Dendritic cell treated with granulocyte-macrophage colony-stimulating factor and Interleukin-4, amounts not matched to agents 40 ng/mL and 50 ng/mL, for 4 days (primary cell): ENCODE data around the gene BLVRA.
A peak's percentile ranks its signal among the peaks of the same experiment; 100 is the strongest.
"Not testable (repeated sequence)": the region's sequence is repeated elsewhere in the genome, so short reads cannot be mapped to it uniquely, and the experiment has no call there.

ENCODE experiments used
- H3K27ac Mint-ChIP-seq: one replicate; pipeline ENCODE4 v1.8.0; 2022; ENCODE audit warnings: mild to moderate bottlenecking, mixed read lengths
- H3K27me3 Mint-ChIP-seq: one replicate; pipeline ENCODE4 v1.8.0; 2022; ENCODE audit warnings: mild to moderate bottlenecking, mixed read lengths
- H3K36me3 Mint-ChIP-seq: one replicate; pipeline ENCODE4 v1.8.0; 2022; ENCODE audit warnings: low read depth, mixed read lengths
- H3K4me1 Mint-ChIP-seq: one replicate; pipeline ENCODE4 v1.8.0; 2022; ENCODE audit warnings: low read depth, mixed read lengths
- H3K4me3 Mint-ChIP-seq: one replicate; pipeline ENCODE4 v1.8.0; 2022; ENCODE audit warnings: mild to moderate bottlenecking, moderate library complexity, mixed read lengths
- H3K9me3 Mint-ChIP-seq: one replicate; pipeline ENCODE4 v1.8.0; 2022; ENCODE audit warnings: mixed read lengths
- intact Hi-C: fragments of 100-400 bp; cut with micrococcal nuclease; formaldehyde crosslinking; loops from one replicate; pipeline ENCODE4 v1.15.0; 2022

BLVRA gene

GRCh38 chr7:43734575-43735332 lies 23.7 kb upstream of the BLVRA start:
- Mint-ChIP-seq H3K27ac (peak overlapping the region; percentile 75), H3K4me1 (peaks cover 34% of the 10 kb centered on the region), H3K4me3 (peak overlapping the region; percentile 17)
- H3K36me3 Mint-ChIP-seq, H3K9me3 Mint-ChIP-seq, H3K27me3 Mint-ChIP-seq, intact Hi-C loops: not testable (repeated sequence)

GRCh38 chr7:43735403-43735801 lies 23.1 kb upstream of the BLVRA start:
- H3K9me3 Mint-ChIP-seq = no peaks in the 10 kb centered on the region
- H3K27me3 Mint-ChIP-seq = peaks cover 2% of the 10 kb centered on the region
- intact Hi-C loops = no loop called here
- no peaks in the 10 kb centered on the region for H3K36me3 Mint-ChIP-seq
- H3K4me3 Mint-ChIP-seq = no peak overlapping the region
- peaks cover 34% of the 10 kb centered on the region for H3K4me1 Mint-ChIP-seq
- no peak overlapping the region for H3K27ac Mint-ChIP-seq

GRCh38 chr7:43735802-43736603 lies 22.5 kb upstream of the BLVRA start:
- Mint-ChIP-seq H3K36me3 (no peaks in the 10 kb centered on the region), H3K27ac (peak overlapping the region; percentile 49), H3K27me3 (peaks cover 2% of the 10 kb centered on the region), H3K4me3 (no peak overlapping the region), H3K4me1 (peaks cover 34% of the 10 kb centered on the region), H3K9me3 (no peaks in the 10 kb centered on the region)
- intact Hi-C loops = no loop called here

GRCh38 chr7:43737467-43738127 lies 20.9 kb upstream of the BLVRA start:
- no peaks in the 10 kb centered on the region for H3K36me3 Mint-ChIP-seq
- peak overlapping the region; percentile 44 for H3K27ac Mint-ChIP-seq
- H3K4me1 Mint-ChIP-seq = peaks cover 34% of the 10 kb centered on the region
- peaks cover 2% of the 10 kb centered on the region for H3K27me3 Mint-ChIP-seq
- intact Hi-C loops = no loop called here
- H3K4me3 Mint-ChIP-seq = no peak overlapping the region
- H3K9me3 Mint-ChIP-seq = no peaks in the 10 kb centered on the region

GRCh38 chr7:43742692-43743091 lies 15.8 kb upstream of the BLVRA start:
- H3K27ac Mint-ChIP-seq = no peak overlapping the region
- H3K4me1 Mint-ChIP-seq = peaks cover 22% of the 10 kb centered on the region
- H3K9me3 Mint-ChIP-seq = no peaks in the 10 kb centered on the region
- H3K36me3 Mint-ChIP-seq = no peaks in the 10 kb centered on the region
- H3K27me3 Mint-ChIP-seq = peaks cover under 1% of the 10 kb centered on the region
- H3K4me3 Mint-ChIP-seq = no peak overlapping the region
- intact Hi-C loops = no loop called here

- H3K27ac Mint-ChIP-seq = peak overlapping the region; percentile 20
- no peak overlapping the region for H3K4me3 Mint-ChIP-seq
- peaks cover 52% of the 10 kb centered on the region for H3K4me1 Mint-ChIP-seq
- no peaks in the 10 kb centered on the region for H3K9me3 Mint-ChIP-seq
- intact Hi-C loops = no loop called here
- H3K36me3 Mint-ChIP-seq = no peaks in the 10 kb centered on the region
- H3K27me3 Mint-ChIP-seq = peaks cover 4% of the 10 kb centered on the region
Observed at GRCh38 chr7:43747328-43748105, 11.0 kb upstream of the BLVRA start.

- Mint-ChIP-seq H3K36me3 (no peaks in the 10 kb centered on the region), H3K27ac (no peak overlapping the region), H3K4me1 (peaks cover 72% of the 10 kb centered on the region), H3K4me3 (no peak overlapping the region), H3K27me3 (peaks cover 4% of the 10 kb centered on the region), H3K9me3 (no peaks in the 10 kb centered on the region)
- intact Hi-C loops = no loop called here
Observed at GRCh38 chr7:43749383-43749940, 9.0 kb upstream of the BLVRA start.

- H3K27me3 Mint-ChIP-seq = peaks cover 4% of the 10 kb centered on the region
- intact Hi-C loops = no loop called here
- peaks cover 75% of the 10 kb centered on the region for H3K4me1 Mint-ChIP-seq
- H3K27ac Mint-ChIP-seq = peak overlapping the region; percentile 28
- H3K4me3 Mint-ChIP-seq = no peak overlapping the region
- H3K36me3 Mint-ChIP-seq = no peaks in the 10 kb centered on the region
- H3K9me3 Mint-ChIP-seq = no peaks in the 10 kb centered on the region
Observed at GRCh38 chr7:43750016-43750887, 8.2 kb upstream of the BLVRA start.

GRCh38 chr7:43752411-43752810 lies 6.1 kb upstream of the BLVRA start:
- H3K9me3 Mint-ChIP-seq = no peaks in the 10 kb centered on the region
- no peaks in the 10 kb centered on the region for H3K36me3 Mint-ChIP-seq
- H3K27me3 Mint-ChIP-seq = peaks cover 4% of the 10 kb centered on the region
- intact Hi-C loops = no loop called here
- H3K4me3 Mint-ChIP-seq = no peak overlapping the region
- H3K27ac Mint-ChIP-seq = peak overlapping the region; percentile 92
- peaks cover 84% of the 10 kb centered on the region for H3K4me1 Mint-ChIP-seq

- peaks cover 6% of the 10 kb centered on the region for H3K27me3 Mint-ChIP-seq
- H3K4me1 Mint-ChIP-seq = peaks cover 83% of the 10 kb centered on the region
- no peaks in the 10 kb centered on the region for H3K9me3 Mint-ChIP-seq
- intact Hi-C loops = no loop called here
- H3K4me3 Mint-ChIP-seq = no peak overlapping the region
- peak overlapping the region; percentile 92 for H3K27ac Mint-ChIP-seq
- H3K36me3 Mint-ChIP-seq = no peaks in the 10 kb centered on the region
Observed at GRCh38 chr7:43753271-43753810, 5.1 kb upstream of the BLVRA start.

GRCh38 chr7:43753843-43754242 lies 4.6 kb upstream of the BLVRA start:
- no peak overlapping the region for H3K4me3 Mint-ChIP-seq
- no peaks in the 10 kb centered on the region for H3K9me3 Mint-ChIP-seq
- peaks cover 6% of the 10 kb centered on the region for H3K27me3 Mint-ChIP-seq
- intact Hi-C loops = no loop called here
- peak overlapping the region; percentile 92 for H3K27ac Mint-ChIP-seq
- H3K4me1 Mint-ChIP-seq = peaks cover 78% of the 10 kb centered on the region
- H3K36me3 Mint-ChIP-seq = no peaks in the 10 kb centered on the region

- H3K36me3 Mint-ChIP-seq = no peaks in the 10 kb centered on the region
- peak overlapping the region; percentile 92 for H3K27ac Mint-ChIP-seq
- intact Hi-C loops = no loop called here
- H3K27me3 Mint-ChIP-seq = peaks cover 1% of the 10 kb centered on the region
- peaks cover 71% of the 10 kb centered on the region for H3K4me1 Mint-ChIP-seq
- H3K4me3 Mint-ChIP-seq = no peak overlapping the region
- no peaks in the 10 kb centered on the region for H3K9me3 Mint-ChIP-seq
Observed at GRCh38 chr7:43754596-43754995, 3.9 kb upstream of the BLVRA start.
